CD14-positive monocyte (primary cell): ENCODE data around the gene IFT57. TPM values are rescaled to one million over a fixed set of nuclear protein-coding genes. Genes with fewer than 3 reads are reported as not detected.

Source experiments
- DNase-seq, 3 donors: peaks; one replicate each; pipeline ENCODE4 v3.0.0-alpha.2; 2011 to 2022
- H2AFZ ChIP-seq: 2 replicates; pipeline ENCODE4 v1.6.0; 2012; ENCODE audit warnings: mild to moderate bottlenecking, low read depth, low read length, inconsistent platforms; ENCODE audit not compliant: insufficient read depth, poor library complexity, severe bottlenecking
- H3K27ac ChIP-seq, 2 donors: 1 replicate in 1 of 2; 2 replicates in 1 of 2; pipeline ENCODE4 v1.5.1; 2012 to 2013; ENCODE audit warnings: low read length in 2 of 2, control low read depth in 1 of 2, inconsistent platforms in 1 of 2, low read depth in 1 of 2, mild to moderate bottlenecking in 1 of 2
- H3K27me3 ChIP-seq, 2 donors: one replicate each; pipeline versions ENCODE4 v1.6.0 to v1.6.1; 2011 to 2013; ENCODE audit warnings: low read length in 2 of 2; ENCODE audit not compliant: control insufficient read depth in 2 of 2, insufficient read depth in 2 of 2
- H3K36me3 ChIP-seq, 2 donors: replicated peaks in 1 of 2; 1 replicate in 1 of 2; 2 replicates in 1 of 2; pipeline versions ENCODE4 v1.5.1 to v1.6.1; 2012 to 2013; ENCODE audit warnings: low read length in 2 of 2, control low read depth in 1 of 2, inconsistent platforms in 1 of 2, mild to moderate bottlenecking in 1 of 2; ENCODE audit not compliant: insufficient read depth in 2 of 2, control insufficient read depth in 1 of 2
- H3K4me1 ChIP-seq, 2 donors: 1 replicate in 1 of 2; 2 replicates in 1 of 2; pipeline versions ENCODE4 v1.5.1 to v1.6.1; 2012 to 2013; ENCODE audit warnings: low read length in 2 of 2, control low read depth in 1 of 2, inconsistent platforms in 1 of 2, mild to moderate bottlenecking in 1 of 2, moderate library complexity in 1 of 2; ENCODE audit not compliant: insufficient read depth in 2 of 2, control insufficient read depth in 1 of 2
- H3K4me2 ChIP-seq: replicated peaks from 2 replicates; pipeline ENCODE3; 2012; ENCODE audit warnings: low read length, moderate library complexity, mild to moderate bottlenecking; ENCODE audit not compliant: poor library complexity, severe bottlenecking; ENCODE audit errors: extremely low read depth
- H3K4me3 ChIP-seq, 3 experiments: fragments of 200-600 bp in 1 of 3; sonication (generic) in 1 of 3; replicated peaks in 1 of 3; 1 replicate in 2 of 3; 2 replicates in 1 of 3; pipeline ENCODE4 v1.5.1; 2011 to 2013; ENCODE audit warnings: low read length in 3 of 3, mild to moderate bottlenecking in 3 of 3, control low read depth in 2 of 3, low read depth in 2 of 3, inconsistent platforms in 1 of 3, moderate library complexity in 1 of 3
- H3K79me2 ChIP-seq: 2 replicates; pipeline ENCODE4 v1.6.0; 2012; ENCODE audit warnings: mild to moderate bottlenecking, control low read depth, inconsistent platforms, low read length, moderate library complexity; ENCODE audit not compliant: insufficient read depth
- H3K9ac ChIP-seq: 2 replicates; pipeline ENCODE4 v1.6.0; 2017; ENCODE audit warnings: low read length, mild to moderate bottlenecking; ENCODE audit not compliant: insufficient read depth, poor library complexity, severe bottlenecking
- H3K9me3 ChIP-seq, 2 donors: replicated peaks in 1 of 2; 1 replicate in 1 of 2; 2 replicates in 1 of 2; pipeline versions ENCODE4 v1.5.1 to v1.6.1; 2012 to 2013; ENCODE audit warnings: low read length in 2 of 2, control low read depth in 1 of 2; ENCODE audit not compliant: control insufficient read depth in 1 of 2, insufficient read depth in 1 of 2
- H4K20me1 ChIP-seq: 2 replicates; pipeline ENCODE4 v1.6.0; 2012; ENCODE audit warnings: mild to moderate bottlenecking, low read length, control low read depth, moderate library complexity; ENCODE audit not compliant: insufficient read depth
- H3K27ac Mint-ChIP-seq, 7 donors: one replicate each; pipeline ENCODE4 v1.8.0; 2020; ENCODE audit warnings: mild to moderate bottlenecking in 7 of 7, mixed read lengths in 7 of 7, moderate library complexity in 6 of 7, inconsistent platforms in 2 of 7
- H3K27me3 Mint-ChIP-seq, 3 donors: one replicate each; pipeline ENCODE4 v1.8.0; 2021 to 2022; ENCODE audit warnings: low read depth in 3 of 3, mild to moderate bottlenecking in 3 of 3, mixed read lengths in 3 of 3, moderate library complexity in 3 of 3, inconsistent platforms in 1 of 3
- H3K36me3 Mint-ChIP-seq, 2 donors: one replicate each; pipeline ENCODE4 v1.8.0; 2020; ENCODE audit warnings: mixed read lengths in 2 of 2, inconsistent platforms in 1 of 2, mild to moderate bottlenecking in 1 of 2
- H3K4me1 Mint-ChIP-seq: one replicate; pipeline ENCODE4 v1.8.0; 2020; ENCODE audit warnings: mild to moderate bottlenecking, mixed read lengths
- H3K4me3 Mint-ChIP-seq, 2 donors: one replicate each; pipeline ENCODE4 v1.8.0; 2020; ENCODE audit warnings: mild to moderate bottlenecking in 2 of 2, mixed read lengths in 2 of 2, moderate library complexity in 1 of 2
- H3K9me3 Mint-ChIP-seq, 7 donors: one replicate each; pipeline ENCODE4 v1.8.0; 2020 to 2022; ENCODE audit warnings: mixed read lengths in 7 of 7, mild to moderate bottlenecking in 6 of 7, moderate library complexity in 6 of 7, inconsistent platforms in 2 of 7
- WGBS: methylation state at CpG from one replicate; pipeline ENCODE4 v1.1.5; 2013; ENCODE audit warnings: missing lambda C conversion rate; ENCODE audit not compliant: insufficient coverage; 5-methylcytosine and 5-hydroxymethylcytosine counted together
- intact Hi-C, 2 donors: fragments of 100-400 bp; cut with micrococcal nuclease; formaldehyde crosslinking; loops; one replicate each; pipeline versions ENCODE4 v1.15.0 to v1.15.1; 2023
- polyA plus RNA-seq, 3 donors: library from polyadenylated mRNA; depleted of rRNA in 1 of 3; unstranded in 2 of 3; stranded (reverse) in 1 of 3; fragments of 300-500 nt in 2 of 3; fragments of >200 nt in 1 of 3; fragmentation: Illumina TruSeq in 2 of 3; gene quantifications; 1 replicate in 2 of 3; 2 replicates in 1 of 3; pipeline ENCODE4 v1.2.3, GENCODE V29; 2012 to 2021
- TF ChIP-seq, protein P1 (sequence below): fragments of 200-600 bp; IDR thresholded peaks from one replicate; pipeline ENCODE4 v1.8.0; 2022; ENCODE audit warnings: antibody characterized with exemption, mild to moderate bottlenecking

IFT57 gene
- polyA plus RNA-seq, 3 donors = 4.9 to 22.9 (median 15.1) TPM

DNA sequence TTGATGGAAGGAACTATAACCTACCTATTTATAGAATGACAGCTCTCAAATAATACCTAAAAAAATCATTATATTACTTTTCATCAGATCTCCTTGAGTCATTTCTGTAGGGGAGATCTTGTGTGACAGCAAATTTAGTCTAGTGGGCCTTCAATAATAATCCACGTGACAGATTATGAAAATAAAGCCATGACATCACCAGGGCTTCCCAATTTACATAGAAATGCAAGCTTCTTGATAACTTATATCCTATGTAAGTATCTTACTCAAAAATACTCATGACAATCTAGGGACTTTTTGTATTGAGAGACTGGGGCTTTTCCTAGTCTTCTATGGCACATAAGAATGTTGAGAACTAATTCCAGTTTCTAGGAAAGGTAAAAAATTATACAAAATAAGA, 21.6 kb downstream of the IFT57 start:
- DNase-seq = no peak
- no peaks in the 10 kb centered on the region for H3K79me2 ChIP-seq

DNA sequence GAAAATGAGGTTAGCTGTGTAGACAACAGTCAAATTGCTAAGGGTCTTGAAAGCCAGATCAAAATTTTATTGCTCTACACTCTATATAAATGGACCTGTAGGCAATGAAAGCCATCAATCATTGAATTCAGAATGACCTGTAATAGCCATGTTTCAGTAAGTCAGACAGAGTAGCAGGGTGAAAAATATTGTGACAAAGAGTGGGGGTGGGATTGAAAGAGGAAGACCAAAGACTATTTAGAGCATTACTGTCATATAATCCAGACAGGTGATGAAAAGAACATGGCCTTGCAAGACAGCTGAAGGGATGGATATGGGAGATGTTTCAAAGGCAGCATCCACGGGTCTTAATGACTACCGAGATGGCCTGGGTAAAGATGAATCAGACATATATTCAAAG, 22.2 kb downstream of the IFT57 start:
- Mint-ChIP-seq H3K27ac (no peak overlapping the region), H3K27me3 (no peaks in the 10 kb centered on the region), H3K36me3 (peaks cover 9 to 23% of the 10 kb centered on the region in 2 donors), H3K9me3 (peaks cover 0 to 1% (median 0%) of the 10 kb centered on the region in 7 donors), H3K4me3 (no peak overlapping the region), H3K4me1 (no peaks in the 10 kb centered on the region)
- no peak overlapping the region for H3K27ac ChIP-seq
- H2AFZ ChIP-seq = no peak overlapping the region
- no peaks in the 10 kb centered on the region for H3K79me2 ChIP-seq
- H3K27me3 ChIP-seq = no peaks in the 10 kb centered on the region
- no peak overlapping the region for H3K4me3 ChIP-seq
- no CpG with 5 or more reads among the region's 2 CpGs for WGBS
- H3K4me1 ChIP-seq = no peaks in the 10 kb centered on the region
- H3K9me3 ChIP-seq = no peaks in the 10 kb centered on the region
- H3K36me3 ChIP-seq = no peaks in the 10 kb centered on the region
- H3K9ac ChIP-seq = no peak overlapping the region
- no peak overlapping the region for H3K4me2 ChIP-seq
- TF ChIP-seq, protein P1, sequence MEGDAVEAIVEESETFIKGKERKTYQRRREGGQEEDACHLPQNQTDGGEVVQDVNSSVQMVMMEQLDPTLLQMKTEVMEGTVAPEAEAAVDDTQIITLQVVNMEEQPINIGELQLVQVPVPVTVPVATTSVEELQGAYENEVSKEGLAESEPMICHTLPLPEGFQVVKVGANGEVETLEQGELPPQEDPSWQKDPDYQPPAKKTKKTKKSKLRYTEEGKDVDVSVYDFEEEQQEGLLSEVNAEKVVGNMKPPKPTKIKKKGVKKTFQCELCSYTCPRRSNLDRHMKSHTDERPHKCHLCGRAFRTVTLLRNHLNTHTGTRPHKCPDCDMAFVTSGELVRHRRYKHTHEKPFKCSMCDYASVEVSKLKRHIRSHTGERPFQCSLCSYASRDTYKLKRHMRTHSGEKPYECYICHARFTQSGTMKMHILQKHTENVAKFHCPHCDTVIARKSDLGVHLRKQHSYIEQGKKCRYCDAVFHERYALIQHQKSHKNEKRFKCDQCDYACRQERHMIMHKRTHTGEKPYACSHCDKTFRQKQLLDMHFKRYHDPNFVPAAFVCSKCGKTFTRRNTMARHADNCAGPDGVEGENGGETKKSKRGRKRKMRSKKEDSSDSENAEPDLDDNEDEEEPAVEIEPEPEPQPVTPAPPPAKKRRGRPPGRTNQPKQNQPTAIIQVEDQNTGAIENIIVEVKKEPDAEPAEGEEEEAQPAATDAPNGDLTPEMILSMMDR = no peak
- intact Hi-C loops = no loop called here
- H4K20me1 ChIP-seq = no peaks in the 10 kb centered on the region
- DNase-seq = no peak

More for the DNA sequence above, 21.6 kb downstream of the IFT57 start:
- no peaks in the 10 kb centered on the region for H3K36me3 ChIP-seq
- no peaks in the 10 kb centered on the region for H3K9me3 ChIP-seq
- no peak overlapping the region for H3K9ac ChIP-seq
- H4K20me1 ChIP-seq = no peaks in the 10 kb centered on the region
- no peak overlapping the region for H2AFZ ChIP-seq
- no CpG with 5 or more reads among the region's 1 CpG for WGBS
- no peaks in the 10 kb centered on the region for H3K4me1 ChIP-seq
- no peak overlapping the region for H3K27ac ChIP-seq
- H3K36me3 Mint-ChIP-seq = peaks cover 12 to 26% of the 10 kb centered on the region in 2 donors
- intact Hi-C loops = no loop called here
- no peak overlapping the region for H3K27ac Mint-ChIP-seq
- no peaks in the 10 kb centered on the region for H3K9me3 Mint-ChIP-seq
- no peaks in the 10 kb centered on the region for H3K27me3 ChIP-seq
- H3K4me1 Mint-ChIP-seq = no peaks in the 10 kb centered on the region
- no peaks in the 10 kb centered on the region for H3K27me3 Mint-ChIP-seq
- no peak overlapping the region for H3K4me3 ChIP-seq
- H3K4me3 Mint-ChIP-seq = no peak overlapping the region
- TF ChIP-seq, protein P1 = no peak
- no peak overlapping the region for H3K4me2 ChIP-seq
